K562 (cell line): Measurements from ENCODE around the gene CELA3A. TPM values are rescaled to one million over a fixed set of nuclear protein-coding genes. Genes with fewer than 3 reads are reported as not detected.
A peak's percentile ranks its signal among the peaks of the same experiment; 100 is the strongest.

Source experiments
- ATAC-seq: fragments of 200-7000 bp; cut with Tn5 transposase; 3 replicates; pipeline ENCODE4 v1.9.1; 2020; ENCODE audit warnings: moderate library complexity
- BruUV-seq: library from RNA; stranded (reverse); fragments of 400-500 nt; replicated peaks from 2 replicates; lab custom pipeline; 2021; lab: Mats Ljungman, UMichigan
- CTCF ChIA-PET: fragments of 300-600 bp; formaldehyde crosslinking; extraction: SDS; loops from one replicate; lab custom pipeline; 2021; ENCODE audit warnings: low intra/inter-chr PET ratio; lab: Yijun Ruan, JAX
- POLR2A ChIA-PET: fragments of 300-600, 350-650 bp; sonication (Branson Sonifier 250); formaldehyde crosslinking; extraction: SDS; loops from one replicate; lab custom pipeline; 2021; ENCODE audit warnings: antibody characterized with exemption, inconsistent platforms; lab: Yijun Ruan, JAX
- DNase-seq, 4 experiments: peaks; one replicate each; pipeline versions ENCODE4 v3.0.0 to v3.0.0-alpha.2; 2011 to 2018; ENCODE audit warnings: low spot score in 3 of 4, mixed read lengths in 3 of 4; ENCODE audit errors: extremely low read depth in 1 of 4
- FAIRE-seq: peaks from 2 replicates; lab custom pipeline; 2011; peaks lifted over from hg19 to GRCh38; lab: Jason Lieb, UNC
- H2AFZ ChIP-seq: 2 replicates; pipeline ENCODE4 v1.6.0; 2011; ENCODE audit warnings: low read depth, low read length, control low read depth, inconsistent platforms
- H3K27ac ChIP-seq: fragments of 200-600 bp; 3 replicates; pipeline ENCODE4 v1.8.0; 2011; ENCODE audit warnings: low read depth, mild to moderate bottlenecking, control low read depth, inconsistent platforms, low read length, moderate library complexity, mixed read lengths; ENCODE audit errors: extremely low read depth
- H3K27me3 ChIP-seq, 2 experiments: fragments of 300-600 bp in 1 of 2; 2 replicates in 1 of 2; 3 replicates in 1 of 2; pipeline versions ENCODE4 v1.6.0 to v1.8.0; 2011; ENCODE audit warnings: inconsistent platforms in 2 of 2, low read length in 2 of 2, mild to moderate bottlenecking in 1 of 2, mixed read lengths in 1 of 2, moderate library complexity in 1 of 2; ENCODE audit not compliant: control insufficient read depth in 2 of 2, insufficient read depth in 2 of 2
- H3K36me3 ChIP-seq: fragments of 300-600 bp; 3 replicates; pipeline ENCODE4 v1.8.0; 2011; ENCODE audit warnings: mild to moderate bottlenecking, low read length, inconsistent platforms; ENCODE audit not compliant: control insufficient read depth, insufficient read depth
- H3K4me1 ChIP-seq, 2 experiments: fragments of 200-600 bp in 1 of 2; replicated peaks in 1 of 2; 2 replicates in 1 of 2; 3 replicates in 1 of 2; pipeline versions ENCODE4 v1.5.1 to v1.8.0; 2011; ENCODE audit warnings: inconsistent platforms in 2 of 2, low read length in 2 of 2, mild to moderate bottlenecking in 1 of 2, mixed read lengths in 1 of 2, moderate library complexity in 1 of 2; ENCODE audit not compliant: control insufficient read depth in 2 of 2, insufficient read depth in 2 of 2
- H3K4me2 ChIP-seq: 2 replicates; pipeline ENCODE4 v1.6.1; 2011; ENCODE audit warnings: low read length, control low read depth, inconsistent platforms, mixed read lengths; ENCODE audit not compliant: insufficient read depth
- H3K4me3 ChIP-seq: fragments of 200-600 bp; sonication (generic), shearing (Covaris generic); 2 replicates; pipeline ENCODE4 v1.5.1; 2016; ENCODE audit warnings: control low read depth, inconsistent platforms
- H3K79me2 ChIP-seq: fragments of 200-600 bp; 3 replicates; pipeline ENCODE4 v1.8.0; 2011; ENCODE audit warnings: low read length, inconsistent platforms; ENCODE audit not compliant: control insufficient read depth, insufficient read depth
- H3K9ac ChIP-seq, 2 experiments: 2 replicates each; pipeline versions ENCODE4 v1.6.0 to v1.6.1; 2011; ENCODE audit warnings: low read depth in 2 of 2, low read length in 2 of 2, control low read depth in 1 of 2, inconsistent platforms in 1 of 2, mild to moderate bottlenecking in 1 of 2, mixed read lengths in 1 of 2; ENCODE audit not compliant: insufficient read depth in 1 of 2
- H3K9me1 ChIP-seq: one replicate; pipeline ENCODE4 v1.6.0; 2011; ENCODE audit warnings: inconsistent platforms, mild to moderate bottlenecking, low read length, moderate library complexity; ENCODE audit not compliant: control insufficient read depth, insufficient read depth
- H3K9me3 ChIP-seq: replicated peaks from 2 replicates; pipeline ENCODE4 v1.5.1; 2011; ENCODE audit warnings: low read depth, low read length, inconsistent platforms; ENCODE audit not compliant: control insufficient read depth, insufficient read depth
- H4K20me1 ChIP-seq: replicated peaks from 2 replicates; pipeline ENCODE4 v1.6.1; 2011; ENCODE audit warnings: low read length, inconsistent platforms, mixed read lengths; ENCODE audit not compliant: control insufficient read depth, insufficient read depth
- CBFA2T2 ChIP-seq: fragments of 450-650 bp; conservative IDR thresholded peaks from 2 replicates; pipeline ENCODE4 v1.6.1; 2017; ENCODE audit warnings: mild to moderate bottlenecking
- E2F5 ChIP-seq: sonication (generic); formaldehyde crosslinking; IDR thresholded peaks from 2 replicates; pipeline ENCODE4 v1.8.0; 2022; ENCODE audit warnings: mild to moderate bottlenecking, missing genetic modification reagents
- KLF6 ChIP-seq: fragments of 250-450 bp; sonication (Bioruptor Pico); IDR thresholded peaks from 2 replicates; pipeline ENCODE4 v1.4.0; 2020; ENCODE audit warnings: mild to moderate bottlenecking, moderate library complexity, borderline replicate concordance
- NR0B1 ChIP-seq: fragments of 450-650 bp; IDR thresholded peaks from one replicate; pipeline ENCODE4 v1.6.1; 2018; ENCODE audit warnings: mild to moderate bottlenecking, moderate library complexity; ENCODE audit not compliant: partially characterized antibody
- PHTF2 ChIP-seq: fragments of 250-450 bp; sonication (Bioruptor Pico); IDR thresholded peaks from 2 replicates; pipeline ENCODE4 v1.5.0; 2021; ENCODE audit warnings: mild to moderate bottlenecking
- PRDM10 ChIP-seq: fragments of 450-650 bp; IDR thresholded peaks from 2 replicates; pipeline ENCODE4 v1.6.1; 2018; ENCODE audit not compliant: partially characterized antibody
- RFX5 ChIP-seq: IDR thresholded peaks from 2 replicates; pipeline ENCODE4 v1.6.1; 2011; ENCODE audit warnings: low read depth, mild to moderate bottlenecking, improper control_type of control experiment, low read length
- SLC30A9 ChIP-seq: fragments of 250-450 bp; sonication (Bioruptor Pico); IDR thresholded peaks from 2 replicates; pipeline ENCODE4 v1.8.0; 2022; ENCODE audit warnings: mild to moderate bottlenecking, moderate library complexity
- TCF7 ChIP-seq: sonication (generic); IDR thresholded peaks from 2 replicates; pipeline ENCODE4 v1.6.1; 2016; ENCODE audit warnings: antibody characterized with exemption, borderline replicate concordance
- XRCC4 ChIP-seq: IDR thresholded peaks from one replicate; pipeline ENCODE4 v1.6.1; 2011; ENCODE audit not compliant: insufficient read depth, insufficient read length; ENCODE audit errors: extremely low read depth
- WGBS: fragments of 100-300 bp; shearing (Covaris generic); methylation state at CpG from one replicate; pipeline ENCODE4 v1.1.6; 2016; ENCODE audit warnings: low coverage, mixed read lengths; ENCODE audit not compliant: insufficient coverage; ENCODE audit errors: missing lambda C conversion rate; 5-methylcytosine and 5-hydroxymethylcytosine counted together
- in situ Hi-C: fragments of 300-500 bp; cut with MboI; formaldehyde crosslinking; loops from 4 replicates; pipeline ENCODE4 v1.15.0; 2018; ENCODE audit warnings: inconsistent platforms, mixed read lengths
- intact Hi-C: fragments of 100-400 bp; cut with micrococcal nuclease; formaldehyde crosslinking; loops from 2 replicates; pipeline ENCODE4 v1.14.2; 2022
- polyA plus RNA-seq, 8 experiments: library from polyadenylated mRNA; depleted of rRNA in 4 of 8; stranded (reverse) in 5 of 8; unstranded in 3 of 8; fragments of >200 nt; fragmentation: Nextera tagmentation in 2 of 8; fragmentation: Illumina TruSeq in 1 of 8; extraction: Ambion mirVana in 2 of 8; extraction: Trizol in 1 of 8; gene quantifications; 2 replicates each; pipeline versions ENCODE4 v1.2.1 to v1.2.3, GENCODE V29; 2011 to 2014; ENCODE audit warnings: inconsistent platforms in 1 of 8, missing spikeins in 1 of 8
- total RNA-seq, 7 experiments: library from RNA; depleted of rRNA in 6 of 7; stranded (reverse); fragments of >200 nt in 6 of 7; fragmentation: Illumina TruSeq in 2 of 7; extraction: Trizol in 2 of 7; gene quantifications; 2 replicates each; pipeline versions ENCODE4 v1.2.1 to v1.2.3, GENCODE V29; 2011 to 2021; ENCODE audit warnings: low replicate concordance in 1 of 7

Gene CELA3A
- total and polyA plus RNA-seq, 9 of the 15 experiments (the other 6 are each of a cell fraction or from before 2014, with no cell fraction given), result 5.4 TPM; not detected in 8

- POLR2A ChIA-PET, result interaction anchor here (0.6 to 4.2 kb wide), 7 partner anchors 9 to 388 kb away, joined by 3 to 63 read pairs (median 5); partner anchors contain the start of gene CDC42
- Histone ChIP-seq H2AFZ (peak overlapping the region; percentile 97), H3K4me2 (peak overlapping the region; percentile 73), H3K27me3 (no peaks in the 10 kb centered on the region), H3K9me3 (no peaks in the 10 kb centered on the region), H4K20me1 (no peaks in the 10 kb centered on the region), H3K79me2 (no peaks in the 10 kb centered on the region), H3K4me1 (peaks cover 31 to 43% of the 10 kb centered on the region in 2 experiments), H3K36me3 (no peaks in the 10 kb centered on the region), H3K9me1 (no peaks in the 10 kb centered on the region), H3K27ac (peak overlapping the region; percentile 74), H3K9ac (peak overlapping the region; percentile 30 to 57; a peak in 1 of 4 replicates), H3K4me3 (no peak overlapping the region)
- peak; percentile 89 for FAIRE-seq
- intact Hi-C loops, result no loop called here
- ATAC-seq, result peak; percentile 96
- CTCF ChIA-PET, result no interaction called here
- BruUV-seq, result no TSS peak
- WGBS, result 26% methylated on average over 6 of the region's 6 CpGs
- in situ Hi-C loops, result no loop called here
- DNase-seq, result peak; percentile 37 to 91 (median 58)
- TF ChIP-seq RFX5, result no peak
- no peak for TF ChIP-seq KLF6 (CRISPR knock-in tag)
- TF ChIP-seq NR0B1, result no peak
- TF ChIP-seq TCF7, result 0 out of 2 replicates have a peak, but pooled peaks have one; percentile 65
- no peak for TF ChIP-seq SLC30A9 (CRISPR knock-in tag)
- TF ChIP-seq PRDM10, result peak; percentile 73
- no peak for TF ChIP-seq XRCC4
- TF ChIP-seq PHTF2 (CRISPR knock-in tag), result no peak
- no peak for TF ChIP-seq E2F5
- TF ChIP-seq CBFA2T2, result no peak
Observed at GRCh38 chr1:22039594-22040285, 38.3 kb downstream of the CELA3A start.
